Neuronal stem cell (in vitro differentiated cells): ENCODE measurements around the gene MRPS11.

Source experiments
- DNase-seq: peaks from one replicate; pipeline ENCODE4 v3.0.0-alpha.2; 2013; ENCODE audit warnings: low spot score
- H2AFZ ChIP-seq: one replicate; pipeline ENCODE4 v1.6.1; 2013; ENCODE audit warnings: mild to moderate bottlenecking, low read length, inconsistent platforms
- H2AK5ac ChIP-seq: 2 replicates; pipeline ENCODE4 v1.6.1; 2013; ENCODE audit warnings: low read depth, mild to moderate bottlenecking, inconsistent platforms, low read length, moderate library complexity, mixed read lengths
- H2BK120ac ChIP-seq: 2 replicates; pipeline ENCODE4 v1.6.1; 2013; ENCODE audit warnings: low read depth, mild to moderate bottlenecking, inconsistent platforms, low read length, moderate library complexity, mixed read lengths
- H2BK12ac ChIP-seq: one replicate; pipeline ENCODE4 v1.6.1; 2013; ENCODE audit warnings: low read length, inconsistent platforms
- H2BK15ac ChIP-seq: 2 replicates; pipeline ENCODE4 v1.6.1; 2013; ENCODE audit warnings: mild to moderate bottlenecking, low read length, inconsistent platforms, mixed read lengths
- H2BK5ac ChIP-seq: one replicate; pipeline ENCODE4 v1.6.1; 2013; ENCODE audit warnings: inconsistent platforms, mild to moderate bottlenecking, low read length, moderate library complexity
- H3K14ac ChIP-seq: one replicate; pipeline ENCODE4 v1.6.1; 2013; ENCODE audit warnings: low read length, inconsistent platforms
- H3K18ac ChIP-seq: 2 replicates; pipeline ENCODE4 v1.6.1; 2013; ENCODE audit warnings: low read length, inconsistent platforms
- H3K23ac ChIP-seq: 2 replicates; pipeline ENCODE4 v1.6.1; 2013; ENCODE audit warnings: low read depth, mild to moderate bottlenecking, mixed read lengths, low read length, inconsistent platforms; ENCODE audit not compliant: poor library complexity
- H3K27ac ChIP-seq: replicated peaks from 3 replicates; pipeline ENCODE4 v1.5.1; 2013; ENCODE audit warnings: low read length, inconsistent platforms
- H3K27me3 ChIP-seq, 3 experiments: 2 replicates each; pipeline ENCODE4 v1.6.1; 2013; ENCODE audit warnings: low read length in 3 of 3, mild to moderate bottlenecking in 2 of 3, inconsistent platforms in 1 of 3, low read depth in 1 of 3, mixed read lengths in 1 of 3, moderate library complexity in 1 of 3; ENCODE audit not compliant: control insufficient read depth in 3 of 3, insufficient read depth in 3 of 3
- H3K36me3 ChIP-seq, 2 donors: replicated peaks in 1 of 2; 2 replicates each; pipeline ENCODE4 v1.6.1; 2013; ENCODE audit warnings: low read length in 2 of 2; ENCODE audit not compliant: control insufficient read depth in 2 of 2, insufficient read depth in 2 of 2
- H3K4ac ChIP-seq: 2 replicates; pipeline ENCODE4 v1.6.1; 2013; ENCODE audit warnings: inconsistent platforms, mild to moderate bottlenecking, low read length, moderate library complexity
- H3K4me1 ChIP-seq, 2 donors: 1 replicate in 1 of 2; 2 replicates in 1 of 2; pipeline ENCODE4 v1.6.1; 2013; ENCODE audit warnings: low read length in 2 of 2, low read depth in 1 of 2; ENCODE audit not compliant: control insufficient read depth in 2 of 2, insufficient read depth in 1 of 2
- H3K4me2 ChIP-seq: one replicate; pipeline ENCODE4 v1.6.1; 2013; ENCODE audit warnings: mild to moderate bottlenecking, low read length, inconsistent platforms; ENCODE audit not compliant: insufficient read depth, poor library complexity, severe bottlenecking
- H3K4me3 ChIP-seq, 2 donors: 2 replicates each; pipeline ENCODE4 v1.5.1; 2013; ENCODE audit warnings: low read length in 2 of 2, mild to moderate bottlenecking in 2 of 2, inconsistent platforms in 1 of 2, moderate library complexity in 1 of 2
- H3K79me1 ChIP-seq: one replicate; pipeline ENCODE4 v1.6.1; 2013; ENCODE audit warnings: low read depth, mild to moderate bottlenecking, inconsistent platforms, low read length, moderate library complexity
- H3K9ac ChIP-seq: one replicate; pipeline ENCODE4 v1.6.1; 2013; ENCODE audit warnings: mild to moderate bottlenecking, low read depth, low read length, inconsistent platforms; ENCODE audit not compliant: poor library complexity
- H3K9me3 ChIP-seq, 2 donors: replicated peaks in 1 of 2; 2 replicates each; pipeline versions ENCODE3 to v1.6.1; 2013; ENCODE audit warnings: low read length in 2 of 2, mild to moderate bottlenecking in 2 of 2, inconsistent platforms in 1 of 2, low read depth in 1 of 2, mixed read lengths in 1 of 2, moderate library complexity in 1 of 2; ENCODE audit not compliant: control insufficient read depth in 2 of 2, insufficient read depth in 1 of 2
- H4K8ac ChIP-seq: one replicate; pipeline ENCODE4 v1.6.1; 2013; ENCODE audit warnings: low read depth, mild to moderate bottlenecking, inconsistent platforms, low read length, moderate library complexity
- H4K91ac ChIP-seq: one replicate; pipeline ENCODE4 v1.6.1; 2013; ENCODE audit warnings: low read length, low read depth, mild to moderate bottlenecking, inconsistent platforms; ENCODE audit not compliant: poor library complexity
- WGBS, 2 donors: extraction: QIAGEN DNeasy Blood & Tissue Kit; methylation state at CpG; one replicate each; pipeline ENCODE4 v1.1.7; 2013; ENCODE audit warnings: missing lambda C conversion rate in 2 of 2, mixed read lengths in 1 of 2; ENCODE audit not compliant: insufficient read length in 2 of 2, insufficient replicate concordance in 1 of 2; ENCODE audit errors: extremely low coverage in 2 of 2; 5-methylcytosine and 5-hydroxymethylcytosine counted together

The MRPS11 gene

GRCh38 chr15:88525418-88525817 is 57.9 kb downstream of the MRPS11 start:
- Histone ChIP-seq H3K36me3 (peaks cover 5 to 78% of the 10 kb centered on the region in 2 donors), H4K8ac (no peak overlapping the region), H2BK5ac (no peak overlapping the region), H3K4me3 (no peak overlapping the region), H3K4me2 (no peak overlapping the region), H3K27ac (no peak overlapping the region), H3K4me1 (no peaks in the 10 kb centered on the region), H3K27me3 (no peaks in the 10 kb centered on the region), H3K4ac (no peak overlapping the region), H3K14ac (no peak overlapping the region), H3K9me3 (peaks cover 2 to 12% of the 10 kb centered on the region in 2 donors), H2BK12ac (no peak overlapping the region), H4K91ac (no peak overlapping the region), H3K18ac (no peak overlapping the region), H3K79me1 (no peaks in the 10 kb centered on the region), H2BK120ac (no peak overlapping the region), H2AFZ (no peak overlapping the region), H2BK15ac (no peak overlapping the region), H3K9ac (no peak overlapping the region), H3K23ac (no peak overlapping the region), H2AK5ac (no peak overlapping the region)
- no peak for DNase-seq

- Histone ChIP-seq H3K27me3 (no peaks in the 10 kb centered on the region), H3K9ac (no peak overlapping the region), H2AFZ (no peak overlapping the region), H2BK12ac (no peak overlapping the region), H3K4ac (no peak overlapping the region), H3K14ac (no peak overlapping the region), H2BK120ac (no peak overlapping the region), H4K91ac (no peak overlapping the region), H3K36me3 (peaks cover 14 to 81% of the 10 kb centered on the region in 2 donors), H2BK5ac (no peak overlapping the region), H2AK5ac (no peak overlapping the region), H3K18ac (no peak overlapping the region), H4K8ac (no peak overlapping the region), H3K23ac (no peak overlapping the region), H3K4me1 (no peaks in the 10 kb centered on the region), H3K4me3 (no peak overlapping the region), H2BK15ac (no peak overlapping the region), H3K27ac (no peak overlapping the region), H3K9me3 (peaks cover 2 to 12% of the 10 kb centered on the region in 2 donors), H3K79me1 (no peaks in the 10 kb centered on the region), H3K4me2 (no peak overlapping the region)
- no peak for DNase-seq
Observed at GRCh38 chr15:88526247-88526879, 58.9 kb downstream of the MRPS11 start.

GRCh38 chr15:88529021-88529630 is 61.6 kb downstream of the MRPS11 start:
- Histone ChIP-seq H3K4me2 (no peak overlapping the region), H3K18ac (no peak overlapping the region), H3K9me3 (peaks cover 2 to 12% of the 10 kb centered on the region in 2 donors), H3K36me3 (peaks cover 14 to 88% of the 10 kb centered on the region in 2 donors), H3K27ac (no peak overlapping the region), H3K4me3 (no peak overlapping the region), H2BK12ac (no peak overlapping the region), H3K27me3 (no peaks in the 10 kb centered on the region), H2AFZ (no peak overlapping the region), H3K79me1 (no peaks in the 10 kb centered on the region), H4K8ac (no peak overlapping the region), H3K4me1 (no peaks in the 10 kb centered on the region), H3K14ac (no peak overlapping the region), H2BK120ac (no peak overlapping the region), H4K91ac (no peak overlapping the region), H2BK15ac (no peak overlapping the region), H3K23ac (no peak overlapping the region), H3K9ac (no peak overlapping the region), H3K4ac (no peak overlapping the region), H2AK5ac (no peak overlapping the region), H2BK5ac (no peak overlapping the region)
- DNase-seq: no peak
- WGBS, 2 donors: no CpG with 5 or more reads among the region's 1 CpG
